Stimulated activated naive CD8-positive, alpha-beta T cell treated with anti-CD3 and anti-CD28 coated beads, Interleukin-15, Interleukin-2, amounts not matched to agents 100 U/mL and 50 U/mL, for 24 hours (primary cell): ENCODE data around the gene LSR.
A peak's percentile ranks its signal among the peaks of the same experiment; 100 is the strongest.

Experiments
- ATAC-seq: fragments of 150-1000 bp; cut with Tn5 transposase; one replicate; pipeline ENCODE4 v1.10.0; 2021
- DNase-seq: peaks from one replicate; pipeline ENCODE4 v3.0.0; 2021

LSR gene, protein sequence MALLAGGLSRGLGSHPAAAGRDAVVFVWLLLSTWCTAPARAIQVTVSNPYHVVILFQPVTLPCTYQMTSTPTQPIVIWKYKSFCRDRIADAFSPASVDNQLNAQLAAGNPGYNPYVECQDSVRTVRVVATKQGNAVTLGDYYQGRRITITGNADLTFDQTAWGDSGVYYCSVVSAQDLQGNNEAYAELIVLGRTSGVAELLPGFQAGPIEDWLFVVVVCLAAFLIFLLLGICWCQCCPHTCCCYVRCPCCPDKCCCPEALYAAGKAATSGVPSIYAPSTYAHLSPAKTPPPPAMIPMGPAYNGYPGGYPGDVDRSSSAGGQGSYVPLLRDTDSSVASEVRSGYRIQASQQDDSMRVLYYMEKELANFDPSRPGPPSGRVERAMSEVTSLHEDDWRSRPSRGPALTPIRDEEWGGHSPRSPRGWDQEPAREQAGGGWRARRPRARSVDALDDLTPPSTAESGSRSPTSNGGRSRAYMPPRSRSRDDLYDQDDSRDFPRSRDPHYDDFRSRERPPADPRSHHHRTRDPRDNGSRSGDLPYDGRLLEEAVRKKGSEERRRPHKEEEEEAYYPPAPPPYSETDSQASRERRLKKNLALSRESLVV

DNA sequence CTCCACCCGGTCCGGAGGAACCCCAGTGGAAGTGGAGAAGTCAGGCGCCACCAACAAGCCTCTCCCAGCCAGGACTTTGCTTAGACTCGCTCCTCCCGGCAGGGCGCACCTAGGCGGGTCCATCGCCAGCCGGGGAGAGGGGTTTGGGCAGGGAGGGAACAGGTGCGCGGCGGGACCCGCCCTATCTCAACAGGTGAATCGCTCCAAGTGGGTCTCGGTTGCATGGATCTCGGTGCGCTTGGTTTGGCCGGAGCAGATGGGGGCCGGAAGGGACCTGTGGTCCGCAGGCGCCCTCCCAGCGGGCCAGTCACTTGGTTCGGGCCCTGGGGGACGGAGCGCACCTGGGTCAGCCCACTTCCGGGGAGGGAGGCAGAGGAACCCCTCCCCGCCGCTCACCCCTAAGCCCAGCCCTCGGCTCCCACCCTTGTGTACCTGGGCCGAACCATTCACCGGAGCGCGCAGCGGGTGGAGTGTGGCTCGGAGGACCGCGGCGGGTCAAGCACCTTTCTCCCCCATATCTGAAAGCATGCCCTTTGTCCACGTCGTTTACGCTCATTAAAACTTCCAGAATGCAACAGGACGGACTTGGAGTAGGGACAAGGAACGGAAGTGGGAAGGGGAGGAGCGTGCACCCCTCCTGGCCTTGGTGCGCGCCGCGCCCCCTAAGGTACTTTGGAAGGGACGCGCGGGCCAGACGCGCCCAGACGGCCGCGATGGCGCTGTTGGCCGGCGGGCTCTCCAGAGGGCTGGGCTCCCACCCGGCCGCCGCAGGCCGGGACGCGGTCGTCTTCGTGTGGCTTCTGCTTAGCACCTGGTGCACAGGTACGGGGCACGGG lies at the start of gene LSR:
TSS of gene LSR (plus strand) at position 693 of the 836 bp plus-strand sequence. CDS start at position 714, 21 bp downstream.
- ATAC-seq (peak; percentile 93), DNase-seq (peak; percentile 79)

DNA sequence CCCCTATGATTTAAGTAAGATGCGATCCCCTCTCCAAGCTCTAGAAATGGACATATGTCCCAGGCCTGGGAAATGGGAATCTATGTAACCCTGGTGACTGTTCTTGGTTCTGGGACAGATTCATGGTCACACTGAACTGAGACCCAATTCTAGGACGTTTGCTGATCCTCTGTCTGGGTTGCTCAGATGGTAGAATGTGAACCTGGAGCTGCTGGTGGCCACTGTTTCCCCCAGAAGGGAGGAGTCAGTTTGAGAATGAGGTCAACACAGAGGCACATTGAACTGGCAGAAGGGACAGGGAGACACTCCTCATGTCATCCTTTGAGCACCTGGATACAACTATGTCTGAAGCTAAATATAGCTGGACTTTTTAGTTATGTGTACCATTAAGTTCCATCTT lies 49.3 kb upstream of the LSR start:
- DNase-seq (no peak), ATAC-seq (no peak)

DNA sequence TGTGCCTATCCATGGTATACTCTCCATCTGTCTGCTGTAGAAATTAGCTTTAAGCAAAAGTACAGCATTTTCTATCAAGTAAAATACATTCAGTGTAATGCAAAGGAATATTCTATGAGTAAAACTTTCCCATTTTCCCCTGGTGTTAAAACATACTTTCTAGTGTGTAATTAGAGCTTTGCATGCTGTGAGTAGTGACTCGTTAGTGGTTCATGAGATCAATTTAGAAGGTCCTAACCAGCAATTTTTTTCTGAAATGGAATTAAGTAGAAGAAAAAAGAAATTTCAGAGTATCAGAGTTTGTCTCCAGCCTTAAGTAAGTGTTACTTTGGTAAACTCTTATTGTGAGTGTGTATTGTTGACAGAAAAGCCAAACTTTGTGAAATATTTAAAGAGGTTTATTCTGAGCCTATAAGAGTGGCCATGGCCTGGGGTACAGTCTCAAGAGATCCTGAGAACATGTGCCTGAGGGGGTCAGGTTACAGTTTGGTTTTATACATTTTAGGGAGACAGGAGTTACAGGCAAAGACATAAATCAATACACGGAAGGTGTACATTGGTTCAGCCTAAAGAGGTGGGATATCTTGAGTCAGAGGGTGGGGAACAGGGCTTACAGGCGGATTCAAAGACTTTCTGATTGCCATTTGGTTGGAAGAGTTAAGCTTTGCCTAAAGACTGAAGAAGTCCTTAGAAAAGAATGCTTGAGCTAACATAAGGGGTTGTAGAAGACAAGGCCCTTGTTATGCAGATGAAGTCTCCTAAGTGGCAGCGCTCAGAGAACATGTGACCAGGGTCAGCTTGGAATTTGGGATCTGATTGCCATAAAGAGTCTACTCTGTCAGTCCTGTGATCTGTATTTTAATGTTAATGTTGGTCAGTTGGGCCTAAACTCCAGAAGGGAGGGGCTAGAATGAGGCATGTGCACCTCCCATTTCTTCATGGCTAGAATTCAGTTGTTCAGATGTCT lies 45.8 kb upstream of the LSR start:
- DNase-seq: no peak
- peak; percentile 41 for ATAC-seq

DNA sequence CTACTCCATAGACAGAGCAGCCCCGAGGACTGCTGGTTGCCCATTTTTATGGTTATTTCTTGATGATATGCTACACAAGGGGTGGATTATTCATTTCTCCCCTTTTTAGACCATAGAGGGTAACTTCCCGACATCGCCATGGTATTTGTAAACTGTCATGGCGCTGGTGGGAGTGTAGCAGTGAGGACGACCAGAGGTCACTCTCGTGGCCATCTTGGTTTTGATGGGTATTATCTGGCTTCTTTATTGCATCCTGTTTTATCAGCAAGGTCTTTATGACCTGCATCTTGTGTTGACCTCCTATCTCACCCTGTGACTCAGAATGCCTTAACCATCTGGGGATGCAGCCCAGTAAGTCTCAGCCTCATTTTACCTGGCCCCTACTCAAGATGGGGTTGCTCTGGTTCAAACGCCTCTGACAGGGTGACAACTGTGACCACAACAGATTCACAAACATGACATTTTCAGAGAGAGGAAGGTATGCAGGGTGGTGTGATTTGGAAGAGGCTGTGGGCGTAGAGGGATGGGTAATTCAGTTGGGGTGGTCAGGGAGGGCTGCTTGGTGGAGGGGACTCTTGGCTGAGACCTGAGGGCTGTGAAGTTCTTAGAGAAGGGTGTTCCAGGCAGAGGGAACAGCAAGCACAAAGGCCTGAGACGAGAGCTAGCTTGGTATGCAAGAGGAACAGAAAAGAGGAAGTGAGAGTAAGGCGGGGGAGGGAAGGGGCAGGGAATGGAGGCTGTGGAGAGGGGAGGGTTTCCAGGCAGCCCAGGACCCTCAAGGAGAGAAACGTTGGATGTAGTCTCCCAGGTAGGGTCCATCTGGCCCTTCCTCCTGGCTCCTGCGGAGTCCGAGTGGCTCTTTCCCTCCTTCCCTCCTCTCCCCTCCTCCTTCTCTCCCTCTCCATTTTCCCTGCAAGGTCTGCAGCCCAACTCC lies 43.7 kb upstream of the LSR start:
- ATAC-seq (peak; percentile 50), DNase-seq (peak; percentile 44)

DNA sequence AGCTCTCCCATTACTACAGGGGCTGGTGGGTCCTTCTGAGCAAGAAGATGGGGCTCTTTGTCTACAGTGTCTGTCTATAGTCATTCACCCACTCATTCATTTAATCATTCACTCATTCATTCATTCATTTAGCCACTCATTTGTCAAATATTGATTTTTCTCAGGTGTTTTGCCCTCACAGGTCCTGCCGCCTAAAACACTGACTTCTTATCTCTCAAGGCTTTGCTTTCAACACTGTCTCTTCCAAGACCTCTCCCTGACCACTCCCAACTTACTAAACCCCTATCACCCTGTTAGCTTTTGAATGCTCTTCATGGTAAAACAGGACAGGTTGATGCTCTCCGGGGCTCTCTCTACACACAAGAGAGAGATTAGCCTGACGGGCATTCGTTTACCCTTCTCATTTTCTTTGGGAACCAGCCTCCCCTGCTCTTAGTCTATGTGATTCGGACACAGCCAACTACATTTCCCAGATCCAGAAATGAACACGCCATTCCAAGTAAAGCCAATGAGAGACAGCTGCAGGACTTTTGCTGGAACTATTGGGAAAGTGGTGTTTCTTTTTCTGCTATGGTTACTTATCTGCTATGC lies 43.0 kb upstream of the LSR start:
- ATAC-seq (no peak), DNase-seq (no peak)

DNA sequence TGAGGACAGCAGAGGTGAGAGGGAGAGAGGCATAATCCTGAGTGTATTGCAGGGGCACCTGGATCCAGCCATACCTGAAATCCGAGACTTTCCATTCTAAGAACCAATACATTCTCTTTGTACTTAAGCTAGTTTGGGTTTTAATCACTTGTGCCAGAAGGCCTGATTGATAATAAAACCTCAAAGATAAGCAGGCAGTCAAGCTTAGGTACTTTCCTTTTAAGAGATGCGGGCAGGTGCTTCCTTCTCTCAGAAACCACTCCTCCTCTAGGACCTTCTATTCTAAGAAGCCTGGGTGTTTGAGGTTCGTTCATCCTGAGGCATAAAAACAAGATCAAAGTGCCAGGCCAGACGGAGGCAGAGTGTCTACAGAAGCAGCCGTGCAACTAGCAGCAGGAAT lies 42.4 kb upstream of the LSR start:
- ATAC-seq (peak; percentile 48), DNase-seq (peak; percentile 36)

DNA sequence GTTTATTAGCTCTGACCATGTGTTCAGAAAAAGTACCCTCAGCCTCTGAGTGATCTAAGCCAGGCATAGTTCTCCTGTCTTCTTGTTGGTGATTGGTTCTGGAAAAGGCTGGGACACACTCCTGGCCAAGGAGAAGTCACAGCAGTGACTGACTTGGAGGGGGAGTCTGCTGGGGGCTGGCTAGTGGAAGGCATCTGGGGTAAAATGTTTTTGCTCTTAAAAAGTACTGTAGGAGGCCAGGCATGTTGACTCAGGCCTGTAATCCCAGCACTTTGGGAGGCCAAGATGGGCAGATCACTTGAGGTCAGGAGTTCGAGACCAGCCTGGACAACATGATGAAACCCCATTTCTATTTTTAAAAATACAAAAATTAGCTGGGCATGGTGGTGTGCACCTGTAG lies 41.9 kb upstream of the LSR start:
- no peak for ATAC-seq
- peak; percentile 9 for DNase-seq

DNA sequence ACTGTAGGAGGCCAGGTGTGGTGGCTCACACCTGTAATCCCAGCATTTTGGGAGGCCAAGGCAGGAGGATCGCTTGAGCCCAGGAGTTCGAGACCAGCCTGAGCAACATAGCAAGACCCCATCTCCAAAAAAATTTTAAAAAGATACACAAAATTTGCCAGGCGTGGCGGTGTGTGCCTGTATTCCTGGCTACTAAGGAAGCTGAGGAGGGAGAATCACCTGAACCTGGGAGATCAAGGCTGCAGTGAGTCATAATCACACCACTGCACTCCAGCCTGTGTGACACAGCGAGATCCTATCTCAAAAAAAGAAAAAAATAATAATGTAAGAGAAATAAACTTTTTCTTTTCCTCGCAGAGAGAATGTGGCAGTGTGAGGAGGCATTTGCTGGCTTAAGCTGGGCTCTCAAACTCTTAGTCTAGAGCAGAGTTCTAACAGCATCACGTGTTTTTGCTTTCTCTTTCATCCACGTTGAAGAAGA lies 41.4 kb upstream of the LSR start:
- DNase-seq (peak; percentile 7), ATAC-seq (no peak)

DNA sequence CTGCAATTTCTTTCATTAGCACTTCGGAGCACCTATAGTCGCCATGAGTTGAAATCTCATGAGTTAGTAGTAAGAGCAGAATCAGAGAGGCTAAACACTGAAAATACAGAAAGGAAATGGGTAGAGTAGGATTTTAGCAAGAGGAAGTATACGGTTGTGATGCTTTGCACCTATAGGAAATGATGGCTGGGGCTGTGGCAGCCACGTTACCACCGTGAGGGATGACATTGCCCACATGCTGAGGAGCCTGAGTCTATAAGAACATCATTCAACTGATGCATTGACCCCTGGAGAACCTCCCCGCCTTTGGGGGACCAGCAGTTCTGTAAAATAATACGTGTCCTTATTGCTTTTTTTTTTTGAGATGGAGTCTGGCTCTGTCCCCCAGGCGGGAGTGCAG lies 40.7 kb upstream of the LSR start:
- DNase-seq: peak; percentile 15
- ATAC-seq: no peak

DNA sequence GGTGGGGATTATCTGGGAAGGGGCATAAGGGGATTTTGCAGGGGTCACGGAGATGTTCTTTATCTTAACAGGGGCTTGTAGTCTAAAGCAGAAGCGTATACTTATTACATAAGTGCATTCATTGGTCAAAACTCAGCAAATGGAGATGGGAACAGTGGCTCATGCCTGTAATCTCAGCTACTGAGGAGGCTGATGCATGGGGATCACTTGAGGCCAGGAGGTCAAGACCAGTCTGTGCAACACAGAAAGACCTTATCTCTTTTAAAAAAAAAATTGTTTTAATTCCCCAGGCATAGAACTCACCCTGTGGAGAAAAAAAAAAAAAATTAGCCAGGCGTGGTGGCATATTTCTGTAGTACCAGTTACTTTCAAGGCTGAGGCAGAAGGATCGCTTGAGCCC lies 39.2 kb upstream of the LSR start:
- DNase-seq (no peak), ATAC-seq (no peak)

DNA sequence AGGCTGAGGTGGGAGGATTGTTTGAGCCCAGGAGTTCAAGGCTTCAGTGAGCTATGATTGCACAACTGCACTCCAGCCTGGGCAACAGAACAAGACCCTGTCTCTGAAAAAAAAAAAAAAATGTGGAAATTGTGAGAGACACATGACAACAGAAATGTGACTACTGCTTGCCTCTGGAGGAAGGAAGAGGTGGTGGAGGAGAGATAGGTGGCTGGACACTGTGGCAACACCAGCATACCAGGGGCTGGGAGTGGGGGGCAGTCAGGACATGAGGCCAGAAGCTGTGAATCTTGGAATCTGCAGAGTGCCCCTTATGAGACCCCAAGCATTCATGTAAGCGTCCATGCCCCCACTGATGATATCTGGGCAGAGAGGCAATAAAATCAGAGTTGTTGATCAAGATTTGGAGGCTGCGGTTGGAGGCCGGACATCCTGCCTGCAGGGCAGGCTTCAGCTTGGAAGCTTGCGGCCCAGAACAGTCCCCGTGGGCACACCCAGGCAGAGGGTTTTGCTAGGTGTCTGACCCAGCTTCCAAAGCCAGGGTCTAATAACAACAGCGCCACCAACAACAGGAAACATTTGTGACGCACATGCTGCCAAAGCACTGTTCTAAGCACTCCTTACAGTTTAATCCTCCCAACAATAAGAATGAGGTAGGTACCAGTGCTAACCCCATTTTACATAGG lies 37.1 kb upstream of the LSR start:
- ATAC-seq (peak; percentile 34), DNase-seq (peak; percentile 69)

DNA sequence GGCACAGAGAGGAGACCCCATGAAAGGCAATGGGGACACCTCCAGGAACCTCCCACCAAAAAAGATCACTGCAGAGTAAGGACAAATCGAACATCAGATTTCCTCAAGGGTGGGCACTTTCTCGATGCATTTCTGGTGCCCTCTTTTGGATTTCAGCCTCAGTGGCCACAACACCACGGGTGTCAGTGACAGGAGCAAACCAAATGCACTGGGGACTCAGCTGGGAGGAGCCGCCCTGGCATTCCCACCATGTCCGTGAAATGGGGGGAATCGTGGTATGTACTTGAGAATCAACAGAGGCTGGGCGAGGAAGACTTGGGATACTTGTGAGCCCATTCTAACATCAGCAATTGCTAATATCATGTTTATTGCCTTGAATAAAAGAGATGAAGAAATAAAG lies 36.6 kb upstream of the LSR start:
- ATAC-seq (no peak), DNase-seq (no peak)

DNA sequence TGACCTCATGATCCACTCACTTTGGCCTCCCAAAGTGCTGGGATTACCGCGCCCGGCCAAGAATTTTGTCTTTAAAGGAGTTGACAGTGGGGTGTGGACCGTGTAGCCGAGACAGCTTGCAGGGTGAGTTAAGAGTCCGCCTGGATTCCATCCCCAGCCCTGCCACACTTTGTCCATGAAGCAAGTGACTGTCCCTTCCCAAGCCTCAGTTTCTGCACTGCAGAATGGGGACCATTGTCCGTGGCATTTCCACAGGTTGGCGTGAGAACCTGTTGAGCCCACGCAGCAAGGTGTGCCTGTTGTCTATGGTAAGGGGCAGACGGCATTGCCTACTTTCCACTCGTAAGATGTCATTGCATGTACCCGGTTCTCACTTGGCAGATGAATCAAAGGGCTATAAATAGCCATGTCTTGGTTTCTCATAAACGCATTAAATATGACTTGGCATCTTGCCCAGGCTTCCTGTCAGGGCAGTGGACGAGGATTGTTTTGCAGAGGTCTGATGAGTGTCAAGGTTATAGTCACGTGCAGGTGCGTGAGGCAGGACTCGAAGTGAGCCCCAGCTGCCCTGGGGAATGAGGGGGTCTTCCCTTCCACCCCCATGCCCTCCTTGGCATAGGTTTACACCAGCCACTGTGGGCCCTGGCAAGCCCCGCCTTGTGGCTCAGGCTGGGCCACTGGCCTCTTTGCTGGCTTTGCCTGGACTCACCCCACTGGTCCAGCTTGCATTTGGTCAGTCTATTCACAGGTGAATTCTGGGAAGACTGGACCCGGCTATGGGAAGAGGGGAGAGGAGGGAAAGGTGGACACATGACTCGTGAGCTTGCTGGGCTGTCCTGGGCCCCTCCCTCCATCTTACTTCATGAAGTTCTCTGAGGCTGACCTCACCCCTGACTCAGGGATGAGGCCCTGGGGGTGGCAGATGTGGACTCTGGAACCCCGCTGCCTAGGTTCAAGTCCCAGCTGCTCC lies 34.9 kb upstream of the LSR start:
- peak; percentile 80 for DNase-seq
- ATAC-seq: peak; percentile 74

DNA sequence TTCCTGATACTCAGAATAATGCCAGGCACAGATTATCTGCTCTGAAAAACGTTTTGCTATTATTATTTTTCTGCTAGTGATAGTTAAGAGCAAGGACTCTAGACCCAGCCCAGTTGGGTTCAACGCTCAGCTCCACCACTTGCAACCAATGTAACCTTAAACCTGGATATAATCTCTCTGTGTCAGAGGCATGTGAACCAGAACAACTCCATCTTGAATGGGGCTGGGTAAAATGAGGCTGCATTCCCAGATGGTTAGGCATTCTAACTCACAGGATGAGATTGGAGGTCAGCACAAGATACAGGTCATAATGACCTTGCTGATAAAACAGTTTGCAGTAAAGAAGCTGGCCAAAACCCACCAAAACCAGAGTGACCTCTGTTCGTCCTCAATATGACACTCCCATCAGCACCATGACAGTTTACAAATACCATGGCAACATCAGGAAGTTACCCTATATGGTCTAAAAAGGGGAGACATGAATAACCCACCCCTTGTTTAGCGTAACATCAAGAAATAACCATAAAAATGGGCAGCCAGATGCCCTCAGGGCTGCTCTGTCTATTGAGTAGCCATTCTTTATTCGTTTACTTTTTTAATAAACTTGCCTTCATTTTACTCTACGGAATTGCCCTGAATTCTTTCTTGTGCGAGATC lies 33.9 kb upstream of the LSR start:
- ATAC-seq: no peak
- no peak for DNase-seq

DNA sequence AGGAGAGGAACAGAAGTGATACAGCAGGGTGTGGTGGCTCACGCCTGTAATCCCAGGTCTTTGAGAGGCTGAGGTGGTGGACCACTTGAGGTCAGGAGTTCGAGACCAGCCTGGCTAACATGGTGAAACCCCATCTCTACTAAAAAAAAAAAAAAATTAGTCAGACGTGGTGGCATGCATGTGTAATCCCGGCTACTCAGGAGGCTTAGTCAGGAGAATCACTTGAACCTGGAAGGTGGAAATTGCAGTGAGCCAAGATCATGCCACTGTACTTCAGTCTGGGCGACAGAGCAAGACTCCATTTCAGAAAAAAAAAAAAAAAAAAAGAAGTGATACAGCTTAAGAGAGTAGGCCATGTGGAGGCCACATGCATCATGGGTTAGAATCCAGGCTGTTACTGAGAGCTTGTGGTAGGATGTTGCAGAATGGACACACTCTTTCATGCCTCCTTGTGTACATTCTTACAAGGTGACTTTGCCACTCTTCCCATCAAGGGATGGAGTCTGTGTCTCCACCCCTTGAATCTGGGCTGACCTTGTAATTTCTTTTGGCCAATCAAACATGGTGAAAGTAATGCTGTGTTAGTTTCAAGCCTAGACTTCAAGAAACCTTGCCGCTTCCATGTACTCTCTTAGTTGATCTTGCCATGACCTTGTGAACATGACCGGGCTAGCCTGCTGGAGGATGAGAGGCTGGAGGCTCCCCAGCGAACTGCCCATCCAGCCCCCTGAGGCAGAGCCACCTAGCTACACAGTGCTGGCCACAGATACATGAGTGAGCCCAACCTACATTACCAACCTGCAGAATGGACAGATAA lies 32.6 kb upstream of the LSR start:
- ATAC-seq (no peak), DNase-seq (no peak)

DNA sequence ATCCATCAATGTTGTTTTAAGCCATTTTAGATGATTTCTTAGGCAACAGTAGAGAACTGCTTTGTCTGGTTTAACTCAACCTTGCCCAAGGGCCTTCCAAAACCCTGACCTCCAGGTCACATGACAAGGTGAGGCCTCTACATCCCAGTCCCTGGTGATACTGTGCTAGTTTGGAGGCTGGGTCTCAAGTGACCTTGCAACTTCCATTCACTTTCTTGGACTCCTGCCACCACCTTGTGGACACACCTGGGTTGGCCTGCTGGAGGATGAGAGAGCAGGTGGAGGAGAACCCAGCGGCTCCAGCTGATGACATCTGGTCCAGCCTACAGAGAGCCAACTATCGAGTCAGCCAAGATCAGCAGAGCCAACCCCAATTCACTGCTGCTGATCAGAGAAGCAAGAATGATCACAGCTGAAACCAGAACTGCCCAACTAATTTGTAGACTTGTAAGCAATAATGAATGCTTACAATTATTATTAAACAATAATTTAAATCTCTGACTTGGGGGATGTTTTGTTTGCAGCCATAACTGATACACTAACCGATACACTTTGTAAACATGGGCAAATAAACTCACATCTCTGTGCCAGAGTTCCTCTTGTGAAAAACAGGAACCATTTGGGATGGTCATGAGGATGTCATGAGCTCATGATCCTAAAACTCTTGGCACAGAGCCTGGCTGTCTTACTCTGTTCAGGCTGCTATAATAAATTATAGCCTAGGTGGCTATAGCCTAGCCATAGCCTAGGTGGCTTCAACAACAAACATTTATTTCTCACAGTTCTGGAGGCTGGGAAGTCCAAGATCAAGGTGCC lies 31.8 kb upstream of the LSR start:
- DNase-seq: peak; percentile 53
- no peak for ATAC-seq
